ENCODE data around the gene TMEM190.
A peak's percentile ranks its signal among the peaks of the same experiment; 100 is the strongest.

TMEM190 gene

GRCh38 chr19:55352549-55353145 is 24.0 kb upstream of the TMEM190 start:
- DNase-seq: no peak

GRCh38 chr19:55353356-55353802 is 23.2 kb upstream of the TMEM190 start:
- no peak for DNase-seq

- peak; percentile 23 for DNase-seq
Observed at GRCh38 chr19:55353803-55354697, 22.6 kb upstream of the TMEM190 start.

- no peak for DNase-seq
Observed at GRCh38 chr19:55354698-55355212, 21.9 kb upstream of the TMEM190 start, which contains the start of gene COX6B2. Gene COX6B2 (minus strand): TSS chr19:55354719. CDS start chr19:55354521, 198 bp downstream.

- no peak for DNase-seq
Observed at GRCh38 chr19:55355213-55355821, 21.3 kb upstream of the TMEM190 start.

- DNase-seq: no peak
Observed at GRCh38 chr19:55358493-55358892, 18.1 kb upstream of the TMEM190 start.

GRCh38 chr19:55358943-55359908 is 17.4 kb upstream of the TMEM190 start:
- no peak for DNase-seq

GRCh38 chr19:55360902-55361301 is 15.7 kb upstream of the TMEM190 start:
- no peak for DNase-seq

GRCh38 chr19:55362174-55362989 is 14.2 kb upstream of the TMEM190 start:
- no peak for DNase-seq

- DNase-seq: no peak
Observed at GRCh38 chr19:55362990-55363716, 13.5 kb upstream of the TMEM190 start, which contains the start of gene GARIN5B. Gene GARIN5B (minus strand): TSS chr19:55363260. CDS start chr19:55363066, 194 bp downstream.

- no peak for DNase-seq
Observed at GRCh38 chr19:55365245-55365644, 11.4 kb upstream of the TMEM190 start.

GRCh38 chr19:55365964-55366363 is 10.7 kb upstream of the TMEM190 start:
- no peak for DNase-seq

- DNase-seq: no peak
Observed at GRCh38 chr19:55366790-55367189, 9.8 kb upstream of the TMEM190 start.

GRCh38 chr19:55368106-55368505 is 8.5 kb upstream of the TMEM190 start:
- DNase-seq: no peak

GRCh38 chr19:55368701-55369563 is 7.7 kb upstream of the TMEM190 start:
- DNase-seq: no peak

GRCh38 chr19:55369653-55370304 is 6.8 kb upstream of the TMEM190 start:
- DNase-seq: no peak

- DNase-seq: no peak
Observed at GRCh38 chr19:55370305-55370988, 6.2 kb upstream of the TMEM190 start, which contains the start of gene IL11. Gene IL11 (minus strand): TSS chr19:55370463. CDS start chr19:55370310, 153 bp downstream.
